Measurements from ENCODE around the gene LONP1.

DNA sequence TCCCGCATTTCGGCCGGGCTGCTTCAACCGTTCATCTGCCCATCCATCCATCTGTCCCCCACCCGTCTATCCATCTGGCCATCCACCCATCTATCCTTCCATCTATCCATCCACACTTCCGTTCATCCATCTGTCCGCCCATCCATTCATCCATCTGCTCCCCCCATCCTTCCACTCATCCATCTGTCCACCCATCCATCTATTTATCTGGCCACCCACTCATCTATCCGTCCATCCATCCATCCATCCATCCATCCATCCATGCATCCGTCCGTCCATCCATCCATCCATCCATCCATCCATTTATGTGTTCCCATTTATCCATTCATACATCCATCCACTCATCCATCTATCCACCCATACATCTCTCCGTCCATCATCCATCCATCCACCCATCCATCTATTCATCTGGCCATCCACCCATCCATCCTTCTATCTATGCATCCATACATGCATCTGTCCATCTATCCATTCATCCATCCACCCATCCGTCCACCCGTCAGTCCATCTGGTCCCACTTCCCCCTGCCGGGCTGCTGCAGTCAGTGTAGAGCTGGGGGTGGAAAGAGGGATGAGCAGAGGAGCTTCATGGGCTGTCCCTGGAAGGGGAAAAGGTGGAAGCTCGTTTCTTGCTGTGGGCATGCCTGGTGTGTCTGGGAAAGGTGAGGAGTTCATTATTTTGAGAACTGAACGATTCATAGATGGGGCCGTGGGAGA, 38.4 kb downstream of the LONP1 start:
- TF ChIP-seq, protein P1, sequence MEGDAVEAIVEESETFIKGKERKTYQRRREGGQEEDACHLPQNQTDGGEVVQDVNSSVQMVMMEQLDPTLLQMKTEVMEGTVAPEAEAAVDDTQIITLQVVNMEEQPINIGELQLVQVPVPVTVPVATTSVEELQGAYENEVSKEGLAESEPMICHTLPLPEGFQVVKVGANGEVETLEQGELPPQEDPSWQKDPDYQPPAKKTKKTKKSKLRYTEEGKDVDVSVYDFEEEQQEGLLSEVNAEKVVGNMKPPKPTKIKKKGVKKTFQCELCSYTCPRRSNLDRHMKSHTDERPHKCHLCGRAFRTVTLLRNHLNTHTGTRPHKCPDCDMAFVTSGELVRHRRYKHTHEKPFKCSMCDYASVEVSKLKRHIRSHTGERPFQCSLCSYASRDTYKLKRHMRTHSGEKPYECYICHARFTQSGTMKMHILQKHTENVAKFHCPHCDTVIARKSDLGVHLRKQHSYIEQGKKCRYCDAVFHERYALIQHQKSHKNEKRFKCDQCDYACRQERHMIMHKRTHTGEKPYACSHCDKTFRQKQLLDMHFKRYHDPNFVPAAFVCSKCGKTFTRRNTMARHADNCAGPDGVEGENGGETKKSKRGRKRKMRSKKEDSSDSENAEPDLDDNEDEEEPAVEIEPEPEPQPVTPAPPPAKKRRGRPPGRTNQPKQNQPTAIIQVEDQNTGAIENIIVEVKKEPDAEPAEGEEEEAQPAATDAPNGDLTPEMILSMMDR (IDR thresholded peaks at IDR 0.05): no peak
- TF ChIP-seq POLR2A (IDR thresholded peaks at IDR 0.05): no peak
- TF ChIP-seq EP300 (IDR thresholded peaks at IDR 0.05): no peak
